NCI-H524 (cell line): ENCODE data around the gene KLHL28.
A peak's percentile ranks its signal among the peaks of the same experiment; 100 is the strongest.

Experiments
- DNase-seq, 2 experiments: peaks; one replicate each; lab custom pipeline; 2025; lab: John Stamatoyannopoulos, UW

The KLHL28 gene

GRCh38 chr14:44960646-44961045 is 1.1 kb downstream of the KLHL28 start:
- no peak for DNase-seq

DNA sequence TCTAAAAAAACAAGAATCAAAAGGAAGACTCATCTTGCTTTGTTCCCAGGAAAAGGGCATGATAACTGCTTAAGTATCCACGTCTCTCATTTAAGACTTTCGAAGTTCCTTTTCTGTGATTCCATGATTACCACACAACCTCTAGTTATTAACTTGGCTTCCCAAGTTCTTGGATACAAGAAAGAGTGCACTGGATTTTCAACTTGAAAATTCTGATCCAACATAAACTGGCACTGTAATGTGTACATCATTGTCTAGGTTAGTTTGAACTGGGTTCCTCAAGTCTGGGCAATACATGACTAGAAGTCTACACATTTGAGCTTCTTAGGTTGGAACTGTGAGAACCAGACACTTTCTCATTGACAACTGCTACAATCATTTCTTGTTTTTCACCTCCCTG is 1.6 kb downstream of the KLHL28 start:
- peak; percentile 34 to 42 for DNase-seq

DNA sequence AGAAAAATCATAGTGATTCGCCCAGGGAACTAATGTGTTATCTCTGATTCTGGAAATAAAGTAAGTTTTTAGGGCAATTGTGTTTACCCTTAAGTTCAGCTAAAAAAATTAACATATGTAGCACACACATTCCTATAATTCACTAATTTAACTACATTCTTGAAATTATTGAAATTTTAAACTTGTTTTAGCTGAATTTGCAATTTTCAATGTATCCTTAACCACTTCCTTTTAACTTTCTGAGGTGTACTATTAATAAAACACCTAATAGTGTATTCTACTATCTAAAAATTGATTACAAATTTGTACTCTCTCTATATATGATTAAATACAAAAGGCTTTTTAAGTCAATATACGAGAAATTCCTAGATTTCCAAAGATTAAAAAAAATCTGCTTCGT is 2.2 kb downstream of the KLHL28 start:
- DNase-seq = no peak

DNA sequence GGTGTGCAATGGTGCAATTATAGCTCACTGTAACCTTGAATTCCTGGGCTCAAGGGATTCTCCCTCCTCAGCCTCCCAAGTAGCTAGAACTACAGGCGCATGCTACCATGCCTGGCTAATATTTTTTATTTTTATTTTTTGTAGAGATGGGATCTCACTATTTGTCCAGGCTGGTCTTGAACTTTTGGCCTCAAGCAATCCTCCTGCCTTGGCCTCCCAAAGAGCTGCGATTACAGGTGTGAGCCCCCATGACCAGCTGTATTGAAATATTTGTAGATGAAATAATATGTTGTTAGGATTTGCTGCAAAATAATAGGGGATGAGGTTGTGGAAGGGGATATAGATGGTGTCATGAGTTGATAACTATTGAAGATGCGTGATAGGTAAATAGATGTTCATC is 4.9 kb downstream of the KLHL28 start:
- no peak for DNase-seq

DNA sequence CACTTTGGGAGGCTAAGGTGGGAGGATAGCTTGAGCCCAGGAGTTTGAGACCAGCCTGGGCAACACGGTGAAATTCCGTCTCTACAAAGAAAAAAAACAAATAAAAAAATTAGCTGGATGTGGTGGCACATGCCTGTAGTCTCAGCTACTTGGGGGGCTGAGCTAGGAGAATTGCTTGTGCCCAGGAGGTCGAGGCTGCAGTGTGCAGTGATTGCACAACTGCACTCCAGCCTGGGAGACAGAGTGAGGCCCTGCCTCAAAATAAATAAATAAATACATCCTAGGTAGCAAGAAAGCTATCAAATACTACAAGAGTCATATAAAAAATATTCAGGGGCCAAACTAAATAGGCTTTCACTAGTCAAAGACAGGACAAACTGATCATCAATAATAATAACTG is 6.2 kb downstream of the KLHL28 start:
- DNase-seq = no peak

DNA sequence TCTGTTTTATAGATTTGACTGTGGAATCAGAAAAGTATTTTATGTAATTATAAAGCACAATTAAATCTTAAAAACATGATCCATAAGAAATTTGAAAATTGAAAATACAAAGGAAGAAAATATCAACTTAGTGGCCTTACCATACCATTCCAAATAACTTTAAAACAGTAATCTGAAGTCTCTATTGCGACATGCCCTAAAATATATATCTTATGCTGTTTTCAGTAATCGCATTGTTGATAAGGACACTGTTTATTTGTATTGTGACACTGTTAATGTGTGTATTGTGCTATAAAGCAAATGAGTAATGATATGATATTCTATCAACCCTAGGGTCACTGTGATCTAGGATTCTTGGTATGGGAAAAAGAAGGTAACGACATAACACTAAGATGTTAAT is 7.0 kb downstream of the KLHL28 start:
- DNase-seq = no peak

GRCh38 chr14:44952391-44953110 is 9.2 kb downstream of the KLHL28 start:
- no peak for DNase-seq

GRCh38 chr14:44951051-44951450 is 10.7 kb downstream of the KLHL28 start:
- no peak for DNase-seq

DNA sequence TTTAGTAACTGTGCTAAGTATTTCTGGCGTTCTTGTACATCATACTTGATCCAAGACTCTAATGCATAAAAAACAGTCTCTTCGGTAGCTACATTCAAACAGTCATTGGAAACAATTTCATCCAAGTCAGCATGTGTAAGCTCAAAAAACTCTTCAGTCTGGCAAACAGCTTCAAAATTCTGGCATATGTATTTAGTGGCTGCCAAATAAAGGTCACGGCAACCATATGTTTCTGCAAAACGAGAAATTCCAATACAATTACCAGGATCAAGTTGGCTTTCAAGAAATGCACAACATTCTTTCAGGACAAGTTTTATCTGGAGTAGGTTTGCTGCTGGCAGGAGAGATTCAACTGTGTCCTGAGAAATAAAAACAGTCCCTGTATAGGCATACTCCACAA is 16.5 kb downstream of the KLHL28 start:
- no peak for DNase-seq

DNA sequence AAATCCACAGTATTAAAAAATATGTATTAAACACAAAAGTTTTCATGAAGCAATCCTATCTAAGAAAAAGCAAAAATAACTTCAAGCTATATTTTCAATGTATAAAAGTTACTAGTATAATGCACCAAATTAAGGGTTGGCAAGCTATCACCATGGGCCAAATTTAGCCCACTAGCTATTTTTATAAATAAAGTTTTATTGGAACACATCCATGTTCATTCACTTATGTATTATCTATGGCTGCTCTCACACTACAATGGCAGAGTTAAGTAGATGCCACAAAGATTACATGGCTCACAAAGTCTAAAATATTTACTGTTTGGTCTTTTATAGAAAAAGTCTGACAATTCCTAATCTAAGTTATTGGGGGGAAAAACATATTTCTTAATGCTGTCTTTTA is 17.6 kb downstream of the KLHL28 start:
- no peak for DNase-seq

- DNase-seq = no peak
Observed at GRCh38 chr14:44942436-44942835, 19.3 kb downstream of the KLHL28 start.

DNA sequence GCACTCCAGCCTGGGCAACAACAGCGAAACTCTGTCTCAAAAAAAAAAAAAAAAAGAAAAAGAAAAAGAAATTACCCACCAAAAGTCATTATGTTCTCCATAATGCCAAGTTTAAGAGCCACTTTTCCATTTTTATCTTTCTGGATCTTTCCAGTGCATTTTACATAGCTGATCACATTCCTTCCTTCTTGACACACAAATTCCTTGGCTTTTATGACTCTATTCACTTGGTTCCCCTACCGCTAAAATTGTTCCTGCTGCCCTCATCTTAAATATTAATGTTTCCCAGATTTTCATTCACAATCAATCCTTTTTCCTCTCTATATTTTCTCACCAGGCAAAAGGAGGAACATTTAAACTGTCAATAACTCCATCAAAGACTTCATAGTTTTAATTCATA is 20.2 kb downstream of the KLHL28 start:
- DNase-seq = no peak

DNA sequence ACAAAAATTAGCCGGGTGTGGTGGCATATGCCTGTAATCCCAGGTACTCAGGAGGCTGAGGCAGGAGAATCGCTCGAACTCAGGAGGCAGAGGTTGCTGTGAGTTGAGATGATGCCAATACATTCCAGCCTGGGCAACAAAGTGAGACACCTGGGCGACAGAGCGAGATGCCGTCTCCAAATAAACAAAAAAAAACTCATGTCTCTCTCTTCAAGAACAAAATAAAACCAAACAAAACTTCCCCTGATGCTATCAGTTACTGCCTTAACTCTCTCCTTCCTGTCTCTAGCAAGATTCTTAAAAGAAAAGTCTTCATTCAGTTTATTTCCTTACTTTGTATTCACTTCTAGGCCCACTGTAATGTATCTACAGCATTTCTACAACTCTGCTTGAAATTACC is 20.8 kb downstream of the KLHL28 start:
- no peak for DNase-seq

- no peak for DNase-seq
Observed at GRCh38 chr14:44940211-44940610, 21.5 kb downstream of the KLHL28 start.

DNA sequence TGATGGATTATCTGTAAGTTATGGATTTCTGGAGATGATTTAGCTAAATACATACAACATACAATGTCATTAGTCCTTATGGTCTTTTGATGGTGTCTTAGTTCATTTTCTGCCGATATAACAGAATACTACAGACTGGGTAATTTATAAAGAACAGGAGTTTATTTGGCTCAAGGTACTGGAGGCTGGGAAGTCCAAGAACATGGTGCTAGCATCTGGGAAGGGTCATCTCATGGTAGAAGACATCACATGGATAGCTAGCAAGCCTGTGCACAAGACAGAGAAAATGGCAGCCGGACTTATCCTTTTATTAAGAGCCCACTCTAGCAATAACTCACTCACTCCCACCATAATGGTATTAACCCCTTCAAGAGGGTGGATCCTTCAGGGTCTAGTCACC is 24.2 kb downstream of the KLHL28 start:
- DNase-seq = no peak

DNA sequence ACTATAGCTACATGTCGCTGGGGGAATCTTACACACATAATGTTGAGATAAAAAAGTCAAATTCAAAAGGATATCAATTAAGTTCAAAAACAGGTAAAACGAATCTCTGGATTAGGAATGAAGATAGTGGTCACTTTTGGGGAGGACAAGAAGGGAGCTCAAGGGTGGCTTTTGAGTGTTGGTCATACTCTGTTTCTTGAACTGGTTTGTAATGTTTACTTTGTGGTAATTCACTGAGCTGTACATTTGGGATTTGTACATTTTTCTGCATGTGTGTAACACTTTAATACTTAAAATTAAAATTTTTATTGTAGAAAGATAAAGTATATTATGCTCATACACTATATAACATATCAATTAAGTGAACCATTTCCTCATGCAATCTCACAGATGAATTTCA is 26.6 kb downstream of the KLHL28 start:
- no peak for DNase-seq

DNA sequence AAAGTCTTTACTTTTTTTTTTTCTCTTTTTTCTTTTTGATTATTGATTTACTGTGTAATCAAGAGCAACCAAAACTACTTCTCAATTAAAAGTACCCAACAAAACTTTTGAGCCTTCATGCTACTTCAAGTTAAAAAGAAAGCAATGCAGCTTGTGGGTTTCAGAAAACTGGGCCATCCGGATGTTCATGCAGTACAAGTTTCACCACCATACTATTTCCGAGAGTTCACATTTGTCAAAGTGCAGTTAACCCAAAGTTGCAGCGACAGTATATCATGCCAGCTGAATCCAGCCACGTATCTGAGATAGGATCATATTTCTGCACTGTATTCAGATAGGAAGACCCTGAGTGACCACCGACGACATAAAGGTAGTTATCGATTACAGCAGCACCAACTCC is 33.0 kb downstream of the KLHL28 start:
- DNase-seq = no peak

GRCh38 chr14:44914849-44915248 is 46.9 kb downstream of the KLHL28 start:
- DNase-seq = no peak

GRCh38 chr14:44912041-44912869 is 49.5 kb downstream of the KLHL28 start:
- DNase-seq = peak in 1 of 2 experiments; percentile 28

DNA sequence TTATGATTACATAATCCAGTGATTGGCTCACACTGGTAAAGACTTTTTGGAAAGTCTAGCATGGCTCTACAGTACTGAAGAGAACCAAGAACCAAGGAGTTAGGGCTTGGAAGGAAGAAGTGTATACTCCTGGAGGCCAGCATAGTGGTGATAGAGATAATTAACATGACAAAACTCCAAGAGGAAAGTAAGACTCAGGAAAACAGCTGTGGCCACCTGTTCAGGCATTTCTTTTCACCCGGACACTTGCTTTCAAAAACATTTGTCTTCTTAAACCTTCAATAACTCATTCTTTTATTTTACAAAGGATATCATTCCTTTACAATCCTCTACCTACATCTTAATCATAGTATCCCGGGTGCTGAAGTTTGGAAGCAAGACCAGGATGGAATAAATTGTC is 50.9 kb downstream of the KLHL28 start:
- DNase-seq = no peak

GRCh38 chr14:44901696-44902095 is 60.1 kb downstream of the KLHL28 start:
- no peak for DNase-seq

DNA sequence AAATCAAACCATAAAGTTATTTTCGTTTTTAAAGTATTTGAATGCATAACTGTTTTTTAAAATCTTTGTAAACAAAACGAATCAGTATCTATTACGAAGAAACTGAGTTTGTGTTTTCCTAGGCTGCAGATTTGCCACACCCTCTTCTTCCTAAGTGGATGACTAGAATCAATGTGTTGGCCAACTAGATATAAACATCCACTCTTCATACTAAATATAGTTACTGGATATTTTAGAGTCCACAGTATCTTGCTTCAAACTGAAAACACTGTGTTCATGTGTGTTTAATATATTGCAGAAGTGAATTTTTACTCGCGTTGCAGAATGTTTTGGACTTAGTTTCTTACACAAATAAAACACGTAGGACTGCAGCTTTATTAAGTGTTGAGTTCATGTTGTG is 63.2 kb downstream of the KLHL28 start:
- DNase-seq = no peak

- no peak for DNase-seq
Observed at GRCh38 chr14:44897845-44898151, 63.9 kb downstream of the KLHL28 start.
